PFSK-1 (cell line): Measurements from ENCODE around the gene AMPD3.

Experiments used
- FOXP2 ChIP-seq: optimal IDR thresholded peaks from 2 replicates; pipeline ENCODE3; 2011; ENCODE audit warnings: borderline replicate concordance, control low read depth, inconsistent platforms; ENCODE audit not compliant: insufficient read depth; ENCODE audit errors: extremely low read length, extremely low read depth
- POLR2AphosphoS5 ChIP-seq: IDR thresholded peaks from 2 replicates; pipeline ENCODE4 v1.6.1; 2012; ENCODE audit warnings: low read depth, mild to moderate bottlenecking, control low read depth, low read length, moderate library complexity
- REST ChIP-seq, 2 experiments: IDR thresholded peaks; 2 replicates each; pipeline versions ENCODE4 v1.6.1 to v1.8.0; 2011 to 2012; ENCODE audit warnings: low read depth in 2 of 2, low read length in 2 of 2, control low read depth in 1 of 2, inconsistent platforms in 1 of 2, mild to moderate bottlenecking in 1 of 2, moderate library complexity in 1 of 2; ENCODE audit not compliant: insufficient read depth in 1 of 2
- SIN3A ChIP-seq: IDR thresholded peaks from 2 replicates; pipeline ENCODE4 v1.6.1; 2012; ENCODE audit warnings: mild to moderate bottlenecking, low read length, moderate library complexity, borderline replicate concordance; ENCODE audit not compliant: insufficient read depth
- TAF1 ChIP-seq: IDR thresholded peaks from 2 replicates; pipeline ENCODE4 v1.6.1; 2012; ENCODE audit warnings: low read length, control low read depth, borderline replicate concordance; ENCODE audit not compliant: insufficient read depth

AMPD3 gene

GRCh38 chr11:10447445-10447844 is 7.6 kb upstream of the AMPD3 start:
- TF ChIP-seq SIN3A (no peak), FOXP2 (no peak), POLR2AphosphoS5 (no peak)

- no peak for TF ChIP-seq SIN3A
- TF ChIP-seq POLR2AphosphoS5, result no peak
- TF ChIP-seq FOXP2, result no peak
- TF ChIP-seq REST (IDR thresholded peaks at IDR 0.05; ENCODE audit: insufficient read depth in 1 of 2, low read depth in 2 of 2, low read length in 2 of 2), result no peak
- no peak for TF ChIP-seq TAF1
Observed at GRCh38 chr11:10450462-10451425, 4.3 kb upstream of the AMPD3 start.

GRCh38 chr11:10451426-10452116 is 3.5 kb upstream of the AMPD3 start:
- no peak for TF ChIP-seq TAF1
- no peak for TF ChIP-seq SIN3A
- TF ChIP-seq REST (IDR thresholded peaks at IDR 0.05; ENCODE audit: insufficient read depth in 1 of 2, low read depth in 2 of 2, low read length in 2 of 2), result no peak
- TF ChIP-seq POLR2AphosphoS5, result no peak
- TF ChIP-seq FOXP2, result no peak

- TF ChIP-seq FOXP2 (no peak), POLR2AphosphoS5 (no peak), TAF1 (no peak), REST (IDR thresholded peaks at IDR 0.05; ENCODE audit: insufficient read depth in 1 of 2, low read depth in 2 of 2, low read length in 2 of 2) (no peak), SIN3A (no peak)
Observed at GRCh38 chr11:10452211-10452767, 2.8 kb upstream of the AMPD3 start.

GRCh38 chr11:10453261-10453660 is 1.8 kb upstream of the AMPD3 start:
- TF ChIP-seq TAF1 (no peak), POLR2AphosphoS5 (no peak), REST (IDR thresholded peaks at IDR 0.05; ENCODE audit: insufficient read depth in 1 of 2, low read depth in 2 of 2, low read length in 2 of 2) (no peak), FOXP2 (no peak), SIN3A (no peak)
